RPMI8226 (cell line): ENCODE data around the gene LMAN2L.
"Not testable (repeated sequence)": the region's sequence is repeated elsewhere in the genome, so short reads cannot be mapped to it uniquely, and the experiment has no call there.

Experiments
- DNase-seq: peaks from one replicate; pipeline ENCODE4 v3.0.0-alpha.2; 2015

Gene LMAN2L

GRCh38 chr2:96687266-96687665 is 52.6 kb downstream of the LMAN2L start:
- DNase-seq = no peak

DNA sequence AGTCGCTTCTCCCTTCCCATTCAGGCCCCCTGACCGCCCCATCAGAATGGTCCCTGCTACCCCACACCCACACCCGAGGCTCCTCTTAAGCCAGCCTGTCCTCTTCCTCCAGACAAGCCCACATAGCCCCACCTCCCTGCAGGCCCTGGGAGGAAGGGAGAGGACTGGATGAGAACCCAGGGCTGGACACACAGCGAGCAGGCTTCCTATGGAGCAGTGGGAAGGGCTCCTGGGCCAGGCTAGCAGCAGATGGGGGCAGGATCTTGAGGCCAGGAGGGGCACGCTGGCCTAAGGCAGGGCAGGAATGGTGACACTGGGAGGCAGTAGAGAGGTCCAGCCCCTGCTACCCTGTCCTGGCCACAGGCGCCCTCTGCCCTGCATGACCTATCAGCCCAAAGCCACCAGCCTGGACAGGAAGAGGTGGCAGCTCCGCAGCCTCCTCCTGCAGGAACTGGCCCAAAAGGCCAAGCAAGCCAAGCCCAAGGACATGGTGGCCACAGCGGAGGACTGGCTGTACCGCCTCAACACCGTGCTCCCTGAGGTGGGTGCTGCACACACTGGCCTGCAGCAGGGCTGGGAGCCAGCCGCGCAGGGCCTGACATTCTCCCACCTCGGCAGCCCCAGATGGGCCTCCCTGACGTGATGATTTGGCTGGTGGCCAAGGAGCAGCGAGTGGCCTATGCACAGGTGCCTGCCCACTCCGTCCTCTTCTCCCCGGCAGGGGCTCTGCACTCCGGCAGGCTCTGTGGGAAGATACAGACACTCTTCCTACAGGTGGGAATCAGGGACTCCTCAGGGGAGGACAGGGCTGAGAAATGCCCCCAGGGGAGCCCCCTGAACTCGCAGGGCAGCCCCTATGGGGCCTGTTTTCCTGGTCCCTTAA is 54.0 kb downstream of the LMAN2L start:
- DNase-seq = peak; percentile 86

GRCh38 chr2:96684883-96685576 is 54.8 kb downstream of the LMAN2L start:
- peak; percentile 18 for DNase-seq

- DNase-seq = no peak
Observed at GRCh38 chr2:96683972-96684820, 55.7 kb downstream of the LMAN2L start.

DNA sequence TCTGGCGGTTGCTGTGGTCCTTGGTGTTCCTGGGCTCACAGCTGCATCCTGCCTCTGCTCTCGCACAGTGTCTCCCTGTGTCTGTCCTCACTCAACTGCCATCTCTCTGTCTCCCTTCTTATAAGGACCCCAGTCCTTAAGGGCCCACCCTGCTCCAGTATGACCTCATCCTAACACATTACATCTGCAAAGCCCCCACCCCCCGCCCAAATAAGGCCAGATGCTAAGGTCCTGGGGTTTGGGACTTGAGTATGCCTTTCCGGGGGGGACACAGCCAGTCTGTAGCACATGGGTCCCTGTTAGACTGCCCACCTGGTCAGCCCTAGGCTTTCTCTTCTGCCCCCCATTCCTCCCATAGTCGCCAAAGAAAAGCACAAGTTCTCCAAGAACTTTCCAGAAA is 56.6 kb downstream of the LMAN2L start:
- no peak for DNase-seq

DNA sequence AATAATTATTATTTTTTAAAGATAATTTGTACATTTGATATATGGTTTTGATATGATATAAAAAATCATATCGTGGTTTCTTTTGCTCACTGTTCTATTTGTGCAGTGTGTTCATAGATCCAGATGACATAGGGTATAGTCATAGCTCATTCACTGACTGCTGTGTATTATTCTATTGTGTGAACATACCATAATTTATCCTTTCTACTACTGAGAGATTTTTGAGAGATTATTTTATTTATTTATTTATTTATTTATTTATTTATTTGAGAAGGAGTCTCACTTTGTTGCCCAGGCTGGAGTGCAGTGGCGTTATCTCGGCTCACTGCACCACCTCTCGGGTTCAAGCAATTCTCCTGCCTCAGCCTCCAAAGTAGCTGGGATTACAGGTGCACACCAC is 58.3 kb downstream of the LMAN2L start:
- DNase-seq = no peak

- DNase-seq = no peak
Observed at GRCh38 chr2:96680561-96681141, 59.2 kb downstream of the LMAN2L start.

DNA sequence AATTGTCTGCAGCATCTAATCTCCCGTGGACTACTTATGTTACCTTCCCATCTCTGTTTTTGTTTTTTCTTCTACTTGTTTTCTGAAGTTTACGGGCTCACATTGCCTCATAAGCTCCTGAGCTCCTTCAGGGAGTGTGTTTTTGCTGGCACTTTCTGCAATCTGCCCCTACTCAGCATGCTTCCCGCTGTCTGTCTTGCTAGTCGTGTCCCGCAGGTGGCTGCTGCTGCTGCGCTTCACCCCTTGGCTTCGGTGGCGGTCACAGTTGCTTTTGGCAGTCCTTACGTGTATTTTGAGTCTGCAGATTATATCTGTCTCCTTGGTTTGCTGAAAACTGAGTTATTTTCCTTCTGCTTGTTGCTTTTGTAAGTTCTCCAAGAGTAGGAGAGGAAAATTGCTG is 60.0 kb downstream of the LMAN2L start:
- DNase-seq = no peak

DNA sequence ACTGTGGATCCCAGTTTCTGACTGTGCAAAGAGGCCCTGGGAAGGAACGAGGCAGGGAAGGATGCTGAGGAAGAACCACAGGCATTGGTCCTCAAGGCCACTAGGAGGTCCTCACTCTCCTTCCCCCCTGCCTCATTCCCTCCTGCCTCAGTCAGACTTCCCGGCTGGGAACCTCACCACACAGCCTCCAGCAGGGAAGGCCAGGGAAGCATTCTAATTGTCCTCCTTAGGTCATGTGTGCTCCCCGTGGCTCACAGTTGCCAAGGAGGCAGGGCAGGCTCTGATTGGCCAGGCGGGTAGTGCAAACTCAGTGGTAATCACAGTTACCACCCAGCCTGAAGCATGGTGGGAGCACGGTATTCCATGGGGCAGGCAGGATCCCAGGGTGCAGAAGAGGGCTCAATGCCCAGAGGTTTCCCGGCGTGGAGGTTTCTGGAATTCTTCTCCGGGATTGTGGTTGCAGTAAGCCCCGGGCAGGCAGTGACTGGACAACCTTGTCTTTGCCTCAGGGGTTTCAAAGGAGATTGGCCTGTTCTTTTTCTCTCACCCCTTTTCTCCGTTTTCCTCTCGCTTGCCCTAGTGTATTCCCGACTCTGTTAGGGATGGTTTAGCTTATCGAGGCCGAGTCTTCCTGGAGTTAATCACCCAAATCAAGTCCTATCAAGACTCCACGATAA is 70.2 kb downstream of the LMAN2L start:
- no peak for DNase-seq

GRCh38 chr2:96668771-96669170 is 71.1 kb downstream of the LMAN2L start:
- DNase-seq = no peak

DNA sequence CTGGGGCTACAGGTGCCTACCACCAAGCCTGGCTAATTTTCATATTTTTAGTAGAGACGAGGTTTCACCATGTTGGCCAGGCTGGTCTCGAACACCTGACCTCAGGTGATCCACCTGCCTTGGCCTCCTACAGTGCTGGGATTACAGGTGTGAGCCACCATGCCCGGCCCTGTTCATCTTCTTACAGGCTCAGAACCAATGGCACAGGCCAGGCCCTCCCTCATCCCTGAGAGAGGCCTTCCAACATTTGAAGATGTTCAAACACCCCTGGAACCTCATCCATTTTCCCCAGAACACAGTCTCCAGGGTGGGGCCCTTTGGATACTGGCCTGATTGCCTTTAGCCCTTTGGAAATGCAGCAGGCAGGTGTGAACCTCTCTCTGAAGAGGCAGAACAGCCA is 74.1 kb downstream of the LMAN2L start:
- not testable (repeated sequence) for DNase-seq

DNA sequence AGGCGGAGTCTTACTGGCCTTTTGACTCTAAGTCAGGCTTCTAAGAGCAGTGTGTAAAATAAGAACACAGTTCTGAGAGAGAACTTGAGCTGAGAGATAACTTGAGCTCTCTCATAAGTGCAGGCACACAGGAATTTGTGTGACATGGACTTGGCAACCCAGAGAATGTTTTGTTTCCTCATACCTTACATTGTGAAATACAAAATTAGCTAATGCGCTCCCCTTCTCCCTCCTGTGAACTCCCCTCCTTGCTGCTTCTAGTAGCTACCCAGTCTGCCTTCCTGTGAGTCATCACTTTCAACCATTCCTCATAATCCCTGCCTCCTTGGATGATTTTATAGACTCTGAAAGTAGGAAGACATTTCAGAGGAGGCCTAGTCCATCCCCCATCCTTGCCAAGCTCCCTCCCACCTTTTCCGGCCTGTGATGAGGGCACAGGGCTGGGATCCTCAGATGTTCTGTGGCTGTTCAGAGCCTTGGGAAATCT is 74.7 kb downstream of the LMAN2L start:
- DNase-seq = no peak

DNA sequence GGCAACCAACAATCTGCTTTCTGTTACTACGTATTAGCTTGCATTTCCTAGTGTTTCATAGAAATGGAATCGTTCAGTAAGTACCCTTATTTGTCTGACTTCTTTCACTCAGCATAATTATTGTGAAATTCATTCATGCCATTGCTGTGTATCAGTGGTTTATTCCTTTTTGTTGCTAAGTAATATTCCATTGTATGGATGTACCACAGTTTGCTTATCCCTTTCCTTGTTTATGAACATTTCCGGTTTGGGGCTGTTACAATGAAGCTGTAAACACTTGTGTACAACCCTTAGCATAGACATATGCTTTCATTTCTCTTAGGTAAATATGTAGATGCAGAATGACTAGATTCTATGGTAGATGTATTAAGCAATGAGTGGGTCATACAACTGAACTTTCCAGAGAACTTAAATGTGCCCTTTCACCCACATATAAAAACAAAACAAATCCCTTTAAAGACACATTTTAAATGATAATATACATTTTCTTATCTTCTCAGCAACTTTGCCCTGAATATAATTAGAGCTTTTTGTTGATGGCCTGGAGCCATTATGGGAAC is 75.4 kb downstream of the LMAN2L start:
- DNase-seq = no peak

DNA sequence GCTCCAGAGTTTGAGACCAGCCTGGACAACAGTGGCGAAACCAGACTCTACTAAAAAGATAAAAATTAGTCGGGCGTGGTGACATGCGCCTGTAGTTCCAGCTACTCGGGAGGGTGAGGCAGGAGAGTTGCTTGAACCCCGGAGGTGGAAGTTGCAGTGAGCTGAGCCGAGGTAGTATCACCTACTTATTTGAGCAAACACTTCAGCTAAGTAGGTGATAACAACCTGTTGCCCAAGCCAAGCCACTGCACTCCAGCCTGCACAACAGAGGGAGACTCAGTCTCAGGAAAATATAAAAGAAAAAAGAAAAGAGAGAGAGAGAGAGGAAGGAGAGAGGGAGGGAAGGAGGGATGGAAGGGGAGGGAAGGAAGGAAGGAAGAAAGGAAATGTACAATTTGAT is 76.0 kb downstream of the LMAN2L start:
- DNase-seq = no peak

DNA sequence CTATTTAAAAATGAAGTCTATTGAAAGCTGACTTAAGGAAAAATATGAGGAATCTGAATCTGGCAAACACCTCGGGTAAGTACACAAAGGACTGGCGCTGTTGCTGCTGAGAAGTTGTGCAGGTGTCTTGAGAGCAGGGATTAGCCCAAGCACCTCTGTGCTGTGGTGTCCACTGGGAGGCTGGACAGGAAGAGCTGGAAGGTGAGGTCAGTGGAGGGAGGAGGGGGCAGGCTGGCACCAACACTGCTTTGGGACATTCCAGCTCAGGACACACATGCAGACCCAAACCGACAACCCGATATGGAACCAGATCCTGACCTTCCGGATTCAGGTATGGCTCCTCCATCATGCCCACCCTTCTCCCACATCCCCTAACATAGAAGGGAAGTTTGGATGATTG is 76.7 kb downstream of the LMAN2L start:
- no peak for DNase-seq

GRCh38 chr2:96662360-96662759 is 77.5 kb downstream of the LMAN2L start:
- DNase-seq = no peak

- DNase-seq = no peak
Observed at GRCh38 chr2:96661324-96661723, 78.5 kb downstream of the LMAN2L start.

DNA sequence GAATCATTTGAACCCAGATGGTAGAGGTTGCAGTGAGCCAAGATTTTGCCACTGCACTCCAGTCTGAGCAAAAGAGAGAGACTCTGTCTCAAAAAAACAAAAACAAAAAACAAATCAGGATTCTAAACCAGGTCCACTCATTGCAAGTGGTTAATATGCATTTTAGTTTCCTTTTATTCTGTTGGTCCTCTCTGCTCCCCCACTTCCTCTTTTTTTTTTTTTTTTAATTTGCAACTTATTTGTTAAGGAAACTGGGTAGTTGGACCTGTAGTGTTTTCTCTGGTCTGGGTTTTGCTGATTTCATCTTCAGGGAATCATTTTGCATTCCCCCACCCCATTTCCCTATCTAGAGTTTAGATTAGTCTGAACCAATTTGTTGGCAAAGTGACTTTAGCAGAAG is 83.3 kb downstream of the LMAN2L start:
- DNase-seq = no peak
